Astrocyte of the spinal cord (primary cell): ENCODE results near the gene NUDC.
"Not testable (repeated sequence)": the region's sequence is repeated elsewhere in the genome, so short reads cannot be mapped to it uniquely, and the experiment has no call there.

ENCODE experiments used
- DNase-seq: peaks from one replicate; pipeline ENCODE4 v3.0.0; 2011; ENCODE audit warnings: low read depth, low spot score
- H3K4me3 ChIP-seq: 2 replicates; pipeline ENCODE4 v1.5.1; 2011; ENCODE audit warnings: low read depth, mild to moderate bottlenecking, low read length, moderate library complexity
- in situ Hi-C: cut with HindIII; loops from 2 replicates; pipeline ENCODE4 v1.10.0; 2017; ENCODE audit warnings: low sequenced_read_pairs
- TF ChIP-seq, protein P1 (sequence below): IDR thresholded peaks from 2 replicates; pipeline ENCODE4 v1.5.1; 2012; ENCODE audit warnings: low read depth, mild to moderate bottlenecking, low read length, inconsistent platforms

Gene NUDC

DNA sequence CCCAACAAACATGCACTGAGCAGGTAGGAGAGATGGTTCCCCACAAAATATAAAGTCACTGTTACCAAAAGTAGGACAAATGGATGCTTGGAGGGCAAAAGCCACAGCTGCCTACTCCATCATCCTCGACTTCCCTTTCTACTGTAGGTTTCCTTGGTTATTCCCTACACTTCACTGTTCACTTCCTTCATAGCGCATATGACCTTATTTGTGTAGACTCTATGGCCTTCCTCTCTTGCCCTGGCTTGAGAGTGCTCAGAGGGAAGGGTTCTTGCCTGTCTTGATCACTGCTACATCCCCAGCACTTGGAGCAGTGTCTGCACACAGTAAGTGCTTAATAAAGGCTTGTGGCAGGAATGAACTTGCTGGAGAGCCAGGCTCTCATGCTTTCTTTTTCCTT, 57.4 kb downstream of the NUDC start:
- TF ChIP-seq, protein P1, sequence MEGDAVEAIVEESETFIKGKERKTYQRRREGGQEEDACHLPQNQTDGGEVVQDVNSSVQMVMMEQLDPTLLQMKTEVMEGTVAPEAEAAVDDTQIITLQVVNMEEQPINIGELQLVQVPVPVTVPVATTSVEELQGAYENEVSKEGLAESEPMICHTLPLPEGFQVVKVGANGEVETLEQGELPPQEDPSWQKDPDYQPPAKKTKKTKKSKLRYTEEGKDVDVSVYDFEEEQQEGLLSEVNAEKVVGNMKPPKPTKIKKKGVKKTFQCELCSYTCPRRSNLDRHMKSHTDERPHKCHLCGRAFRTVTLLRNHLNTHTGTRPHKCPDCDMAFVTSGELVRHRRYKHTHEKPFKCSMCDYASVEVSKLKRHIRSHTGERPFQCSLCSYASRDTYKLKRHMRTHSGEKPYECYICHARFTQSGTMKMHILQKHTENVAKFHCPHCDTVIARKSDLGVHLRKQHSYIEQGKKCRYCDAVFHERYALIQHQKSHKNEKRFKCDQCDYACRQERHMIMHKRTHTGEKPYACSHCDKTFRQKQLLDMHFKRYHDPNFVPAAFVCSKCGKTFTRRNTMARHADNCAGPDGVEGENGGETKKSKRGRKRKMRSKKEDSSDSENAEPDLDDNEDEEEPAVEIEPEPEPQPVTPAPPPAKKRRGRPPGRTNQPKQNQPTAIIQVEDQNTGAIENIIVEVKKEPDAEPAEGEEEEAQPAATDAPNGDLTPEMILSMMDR, result no peak
- DNase-seq, result no peak
- in situ Hi-C loops, result no loop called here
- H3K4me3 ChIP-seq, result no peak overlapping the region

DNA sequence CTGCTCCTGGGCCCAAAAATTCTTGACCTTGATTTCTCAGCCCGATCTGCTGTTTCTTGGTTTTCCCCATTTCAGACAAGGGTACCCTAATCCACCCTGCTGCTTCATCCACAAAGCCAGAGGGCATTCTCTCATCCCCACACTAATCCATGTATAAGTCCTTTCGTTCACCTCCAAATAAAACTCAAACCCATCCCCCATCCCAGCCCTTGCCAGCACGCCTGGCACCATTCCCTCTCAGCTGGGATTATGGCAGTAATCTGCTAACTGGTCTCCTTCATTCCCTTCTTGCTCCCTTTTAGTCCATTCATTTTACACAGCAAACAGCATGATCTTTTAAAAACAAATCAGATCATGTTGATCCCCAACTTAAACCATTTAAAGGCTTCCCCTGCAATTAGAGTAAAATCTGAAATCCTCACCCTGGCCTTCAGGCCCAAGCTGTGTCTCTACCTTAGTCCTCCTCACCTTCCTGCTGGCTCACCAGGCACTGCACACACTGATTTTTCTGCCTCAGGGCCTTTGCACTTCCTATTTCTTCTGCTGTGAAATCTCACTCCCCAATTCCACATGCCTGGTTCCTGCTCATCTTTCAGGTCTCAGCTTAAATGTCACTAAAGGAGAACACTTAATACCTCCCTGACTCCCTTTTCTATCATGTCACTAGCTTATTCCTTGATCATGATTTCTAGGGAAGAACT, 59.8 kb downstream of the NUDC start:
- TF ChIP-seq, protein P1, result no peak
- H3K4me3 ChIP-seq, result no peak overlapping the region
- no peak for DNase-seq
- in situ Hi-C loops, result no loop called here

DNA sequence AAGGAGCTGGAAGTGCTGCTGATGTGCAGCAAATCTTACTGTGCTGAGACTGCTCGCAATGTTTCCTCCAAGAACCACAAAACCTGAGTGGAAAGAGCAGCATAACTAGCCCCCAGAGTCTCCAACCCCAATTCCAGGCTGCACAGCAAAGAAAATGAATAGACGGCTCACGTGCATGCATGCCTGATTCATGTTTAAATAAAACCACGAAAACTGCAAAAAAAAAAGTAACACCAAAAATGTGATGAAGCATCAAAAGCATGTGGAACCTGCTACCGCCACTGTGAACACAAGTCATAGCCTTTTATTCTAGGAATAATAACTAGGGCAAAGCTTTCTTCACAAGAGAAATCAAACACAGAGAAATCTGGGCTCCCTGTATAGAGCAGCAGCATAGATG, 62.3 kb downstream of the NUDC start:
- no peak overlapping the region for H3K4me3 ChIP-seq
- in situ Hi-C loops, result no loop called here
- TF ChIP-seq, protein P1, result no peak
- DNase-seq, result no peak

DNA sequence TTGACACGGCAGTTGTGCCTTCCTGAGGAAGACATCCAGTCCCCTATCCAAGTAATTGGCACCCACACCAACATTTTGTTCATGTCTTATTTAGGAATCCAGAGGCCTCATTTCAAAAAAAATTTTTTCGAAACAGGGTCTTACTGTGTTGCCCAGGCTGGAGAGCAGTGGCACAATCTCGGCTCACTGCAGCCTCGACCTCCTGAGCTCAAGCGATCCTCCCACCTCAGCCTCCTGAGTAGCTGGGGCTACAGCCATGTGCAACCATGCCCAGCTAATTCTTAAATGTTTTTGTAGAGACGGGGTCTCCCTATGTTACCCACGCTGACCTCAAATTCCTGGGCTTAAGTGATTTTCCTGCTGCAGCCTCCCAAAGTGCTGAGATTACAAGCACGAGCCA, 62.7 kb downstream of the NUDC start:
- in situ Hi-C loops, result no loop called here
- TF ChIP-seq, protein P1, result no peak
- H3K4me3 ChIP-seq, result no peak overlapping the region
- no peak for DNase-seq

DNA sequence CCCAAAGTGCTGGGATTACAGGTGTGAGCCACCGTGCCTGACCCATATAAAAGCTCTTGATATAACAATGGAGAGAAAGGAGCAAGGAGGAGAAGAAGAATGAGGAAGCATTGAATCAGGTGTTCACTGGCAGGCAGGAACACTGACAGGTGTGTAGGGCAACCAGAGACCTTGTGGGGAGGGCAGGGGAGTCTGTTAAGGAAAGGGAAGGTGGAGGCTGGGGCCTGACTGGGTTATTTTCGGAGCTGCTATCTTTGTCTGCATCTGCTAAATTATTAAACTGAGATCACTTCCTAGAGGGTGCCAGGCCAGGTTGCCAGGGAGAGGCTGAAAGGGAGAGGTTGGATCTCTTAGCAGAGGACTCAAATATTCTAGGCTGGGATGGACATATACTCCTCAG, 65.1 kb downstream of the NUDC start:
- in situ Hi-C loops, result no loop called here
- no peak overlapping the region for H3K4me3 ChIP-seq
- TF ChIP-seq, protein P1, result no peak
- no peak for DNase-seq

DNA sequence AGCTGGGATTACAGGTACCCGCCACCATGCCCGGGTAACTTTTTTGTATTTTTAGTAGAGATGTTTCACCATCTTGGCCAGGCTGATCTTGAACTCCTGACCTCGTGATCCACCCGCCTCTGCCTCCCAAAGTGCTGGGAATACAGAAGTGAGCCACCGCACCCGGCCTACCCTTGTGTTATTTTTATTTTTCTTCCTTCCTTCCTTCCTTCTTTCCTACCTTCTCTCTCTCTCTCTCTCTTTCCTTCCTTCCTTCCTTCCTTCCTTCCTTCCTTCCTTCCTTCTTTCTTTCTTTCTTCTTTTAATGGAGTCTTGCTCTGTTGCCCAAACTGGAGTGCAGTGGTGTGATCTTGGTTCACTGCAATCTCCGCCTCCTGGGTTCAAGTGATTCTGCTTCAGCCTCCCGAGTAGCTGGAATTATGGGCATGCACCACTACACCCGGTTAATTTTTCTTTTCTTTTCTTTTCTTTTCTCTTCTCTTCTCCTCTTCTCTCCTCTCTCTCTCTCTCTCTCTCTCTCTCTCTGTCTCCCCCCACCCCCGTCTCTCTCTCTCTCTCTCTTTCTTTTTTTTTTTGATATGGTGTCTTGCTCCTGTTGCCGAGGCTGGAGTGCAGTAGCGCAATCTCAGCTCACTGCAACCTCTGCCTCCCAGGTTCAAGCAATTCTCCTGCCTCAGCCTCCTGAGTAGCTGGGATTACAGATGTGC, 68.0 kb downstream of the NUDC start:
- H3K4me3 ChIP-seq, in situ Hi-C loops, DNase-seq: not testable (repeated sequence)

DNA sequence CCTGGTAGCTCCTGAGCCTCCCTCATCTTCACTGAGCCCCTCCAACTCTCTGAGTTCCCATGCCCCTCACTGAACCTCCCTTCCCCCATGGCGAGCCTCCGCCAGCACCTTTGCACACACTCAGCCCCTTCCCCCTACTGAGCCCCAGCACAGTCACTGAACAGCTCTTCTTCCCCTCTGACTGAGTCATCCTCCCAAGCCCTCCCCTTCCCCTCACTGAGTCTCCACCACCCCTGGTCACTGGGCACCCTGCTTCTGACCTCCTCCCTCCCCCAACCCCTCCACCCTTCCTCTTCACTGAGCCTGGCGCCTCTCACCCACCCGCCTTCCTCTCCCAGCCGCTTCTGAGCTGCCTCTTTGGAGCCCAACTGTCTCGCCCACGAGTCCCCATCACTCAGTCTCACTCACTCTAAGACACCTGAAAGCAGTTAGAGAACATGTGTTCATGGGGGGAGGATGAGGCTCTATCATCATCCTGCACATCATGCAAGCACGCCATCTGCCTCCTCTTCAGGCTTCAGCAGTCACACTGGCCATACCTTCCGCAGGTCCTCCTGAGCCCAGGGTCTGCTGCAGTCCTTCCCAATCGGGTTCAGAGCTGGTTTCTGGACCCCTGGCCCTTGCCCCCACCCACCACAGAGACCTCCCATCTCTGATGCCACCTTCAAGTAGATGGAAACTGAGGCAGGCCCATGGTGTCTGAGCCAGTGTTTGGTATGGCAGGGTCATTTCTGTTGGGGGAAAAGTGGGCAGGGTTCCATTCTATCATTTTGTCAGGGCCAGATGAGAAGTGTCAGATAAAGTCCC, 70.0 kb downstream of the NUDC start:
- TF ChIP-seq, protein P1, result no peak
- DNase-seq, result no peak
- in situ Hi-C loops, result no loop called here

More for the DNA sequence above, 70.0 kb downstream of the NUDC start:
- H3K4me3 ChIP-seq, result no peak overlapping the region
